Measurements from ENCODE around the gene LEMD1. TPM values are rescaled to one million over a fixed set of nuclear protein-coding genes. Genes with fewer than 3 reads are reported as not detected.

LEMD1 gene
- total RNA-seq, 1 donor = not detected

DNA sequence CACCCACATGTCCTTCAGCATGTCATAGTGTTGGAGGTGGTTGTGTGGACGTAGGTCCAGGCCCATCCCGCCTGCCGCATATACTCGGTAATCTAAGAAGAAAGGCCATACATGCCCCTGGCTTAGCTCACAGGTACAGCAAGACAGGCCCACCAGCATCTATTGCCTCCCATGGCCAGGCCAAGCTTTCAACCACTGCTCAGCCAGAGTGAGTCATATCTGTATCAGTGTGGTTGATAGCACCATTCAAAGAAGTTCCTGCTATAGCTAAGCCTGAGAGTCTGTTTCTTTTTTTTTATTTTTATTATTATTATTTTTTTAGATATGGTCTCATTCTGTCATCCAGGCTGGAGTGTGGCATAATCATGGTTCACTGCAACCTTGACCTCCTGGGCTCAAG lies 82.1 kb downstream of the LEMD1 start:
- Histone ChIP-seq H2AFZ (ENCODE audit: low read length) (no peak overlapping the region), H3K27me3 (ENCODE audit: insufficient read depth, low read length) (peaks cover 56% of the 10 kb centered on the region)
- TF ChIP-seq, protein P1, sequence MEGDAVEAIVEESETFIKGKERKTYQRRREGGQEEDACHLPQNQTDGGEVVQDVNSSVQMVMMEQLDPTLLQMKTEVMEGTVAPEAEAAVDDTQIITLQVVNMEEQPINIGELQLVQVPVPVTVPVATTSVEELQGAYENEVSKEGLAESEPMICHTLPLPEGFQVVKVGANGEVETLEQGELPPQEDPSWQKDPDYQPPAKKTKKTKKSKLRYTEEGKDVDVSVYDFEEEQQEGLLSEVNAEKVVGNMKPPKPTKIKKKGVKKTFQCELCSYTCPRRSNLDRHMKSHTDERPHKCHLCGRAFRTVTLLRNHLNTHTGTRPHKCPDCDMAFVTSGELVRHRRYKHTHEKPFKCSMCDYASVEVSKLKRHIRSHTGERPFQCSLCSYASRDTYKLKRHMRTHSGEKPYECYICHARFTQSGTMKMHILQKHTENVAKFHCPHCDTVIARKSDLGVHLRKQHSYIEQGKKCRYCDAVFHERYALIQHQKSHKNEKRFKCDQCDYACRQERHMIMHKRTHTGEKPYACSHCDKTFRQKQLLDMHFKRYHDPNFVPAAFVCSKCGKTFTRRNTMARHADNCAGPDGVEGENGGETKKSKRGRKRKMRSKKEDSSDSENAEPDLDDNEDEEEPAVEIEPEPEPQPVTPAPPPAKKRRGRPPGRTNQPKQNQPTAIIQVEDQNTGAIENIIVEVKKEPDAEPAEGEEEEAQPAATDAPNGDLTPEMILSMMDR (IDR thresholded peaks at IDR 0.05; ENCODE audit: extremely low read depth, low read depth, low read length) = no peak

DNA sequence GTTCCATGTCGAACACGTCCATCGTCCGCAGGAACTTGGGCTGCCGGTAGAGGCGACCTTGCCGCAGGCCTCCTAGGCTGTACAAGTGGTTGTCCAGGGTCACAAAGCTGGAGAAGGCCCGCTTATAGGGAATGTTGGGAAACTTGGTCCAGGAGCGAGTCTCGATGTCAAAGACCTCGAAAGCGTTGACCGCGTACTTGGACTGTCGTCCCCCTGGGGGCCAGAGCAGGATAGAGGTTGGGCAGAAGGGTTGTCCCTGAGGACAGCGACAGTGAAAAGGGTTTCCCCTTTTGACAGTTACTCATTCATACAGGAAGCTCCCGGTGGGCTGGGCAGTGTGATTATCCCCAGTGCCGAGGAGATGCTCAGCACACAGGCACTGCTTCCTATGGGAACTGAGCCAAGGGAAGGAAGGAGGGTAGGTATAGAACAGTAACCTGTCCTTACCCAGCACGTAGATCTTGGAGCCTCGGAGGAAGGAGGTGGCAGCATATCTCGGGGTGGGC lies 82.6 kb downstream of the LEMD1 start:
- TF ChIP-seq, protein P1 (IDR thresholded peaks at IDR 0.05; ENCODE audit: extremely low read depth, low read depth, low read length) = no peak
- H2AFZ ChIP-seq (ENCODE audit: low read length) = no peak overlapping the region
- DNase-seq (ENCODE audit: insufficient read length, low spot score, missing footprints) = no peak

More for the DNA sequence above, 82.1 kb downstream of the LEMD1 start:
- Histone ChIP-seq H3K4me2 (ENCODE audit: insufficient read depth, low read length) (no peak overlapping the region), H3K9me3 (ENCODE audit: low read depth, low read length) (no peaks in the 10 kb centered on the region), H4K20me1 (ENCODE audit: insufficient read depth, low read length) (no peaks in the 10 kb centered on the region), H3K4me1 (ENCODE audit: insufficient read depth, low read length) (no peaks in the 10 kb centered on the region), H3K4me3 (ENCODE audit: insufficient read depth, low read length) (no peak overlapping the region), H3K27ac (ENCODE audit: low read depth, low read length) (no peak overlapping the region), H3K79me2 (ENCODE audit: insufficient read depth, low read length) (no peaks in the 10 kb centered on the region), H3K36me3 (ENCODE audit: insufficient read depth, low read length) (no peaks in the 10 kb centered on the region)
- DNase-seq (ENCODE audit: insufficient read length, low spot score, missing footprints) = no peak

DNA sequence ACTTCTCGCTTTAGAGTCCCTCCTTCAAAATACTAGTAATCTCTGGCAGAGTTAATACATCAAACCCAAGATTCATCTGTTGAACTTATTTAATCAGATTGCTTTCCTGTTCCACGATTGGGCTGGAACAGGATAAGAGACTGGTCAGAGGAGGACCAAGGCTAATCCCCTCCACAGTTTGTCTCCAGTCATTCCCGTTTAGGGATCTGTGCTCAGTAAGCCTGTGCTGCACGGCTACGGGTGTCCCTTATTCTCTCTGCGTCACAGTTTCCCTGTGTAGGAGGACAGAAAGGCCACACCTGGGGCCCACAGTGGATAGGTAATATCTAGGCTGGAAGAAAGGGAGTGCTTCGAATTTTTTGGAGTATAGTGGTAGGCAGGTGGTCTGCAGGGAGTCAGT lies 83.8 kb downstream of the LEMD1 start:
- no peak overlapping the region for H3K27ac ChIP-seq (ENCODE audit: low read depth, low read length)
- no peak overlapping the region for H3K4me3 ChIP-seq (ENCODE audit: insufficient read depth, low read length)
- no peaks in the 10 kb centered on the region for H4K20me1 ChIP-seq (ENCODE audit: insufficient read depth, low read length)
- H3K4me2 ChIP-seq (ENCODE audit: insufficient read depth, low read length) = no peak overlapping the region
- DNase-seq (ENCODE audit: insufficient read length, low spot score, missing footprints) = no peak
- H3K79me2 ChIP-seq (ENCODE audit: insufficient read depth, low read length) = no peaks in the 10 kb centered on the region
- H3K4me1 ChIP-seq (ENCODE audit: insufficient read depth, low read length) = no peaks in the 10 kb centered on the region
- peaks cover 46% of the 10 kb centered on the region for H3K27me3 ChIP-seq (ENCODE audit: insufficient read depth, low read length)
- no peak overlapping the region for H2AFZ ChIP-seq (ENCODE audit: low read length)
- H3K9me3 ChIP-seq (ENCODE audit: low read depth, low read length) = no peaks in the 10 kb centered on the region
- TF ChIP-seq, protein P1 (IDR thresholded peaks at IDR 0.05; ENCODE audit: extremely low read depth, low read depth, low read length) = no peak
- H3K36me3 ChIP-seq (ENCODE audit: insufficient read depth, low read length) = no peaks in the 10 kb centered on the region

More for the DNA sequence above, 82.6 kb downstream of the LEMD1 start:
- Histone ChIP-seq H3K79me2 (ENCODE audit: insufficient read depth, low read length) (no peaks in the 10 kb centered on the region), H3K27ac (ENCODE audit: low read depth, low read length) (no peak overlapping the region), H3K4me3 (ENCODE audit: insufficient read depth, low read length) (no peak overlapping the region), H3K36me3 (ENCODE audit: insufficient read depth, low read length) (no peaks in the 10 kb centered on the region), H3K27me3 (ENCODE audit: insufficient read depth, low read length) (peaks cover 56% of the 10 kb centered on the region), H4K20me1 (ENCODE audit: insufficient read depth, low read length) (no peaks in the 10 kb centered on the region), H3K9me3 (ENCODE audit: low read depth, low read length) (no peaks in the 10 kb centered on the region), H3K4me2 (ENCODE audit: insufficient read depth, low read length) (no peak overlapping the region), H3K4me1 (ENCODE audit: insufficient read depth, low read length) (no peaks in the 10 kb centered on the region)

DNA sequence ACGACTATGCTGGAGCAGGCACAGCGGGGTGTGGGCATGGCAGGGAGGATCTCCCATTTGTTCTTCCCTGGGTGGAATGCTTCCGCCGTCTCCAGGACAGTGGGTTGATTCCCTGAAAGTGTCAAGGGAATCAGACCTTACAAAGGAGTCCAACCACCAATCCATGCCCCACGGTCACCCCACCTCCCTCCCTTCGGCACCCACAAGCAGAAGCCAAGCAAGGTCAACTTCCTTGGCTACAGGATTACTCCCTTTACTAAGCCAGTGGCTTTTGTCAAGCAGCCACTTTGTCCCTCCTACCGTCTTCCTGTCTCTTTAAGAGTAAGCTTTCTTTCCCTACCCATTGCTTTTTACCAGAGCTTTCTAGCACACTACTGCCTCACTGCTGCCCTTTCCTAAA lies 84.4 kb downstream of the LEMD1 start:
- DNase-seq (ENCODE audit: insufficient read length, low spot score, missing footprints) = no peak
- no peaks in the 10 kb centered on the region for H4K20me1 ChIP-seq (ENCODE audit: insufficient read depth, low read length)
- peaks cover 41% of the 10 kb centered on the region for H3K27me3 ChIP-seq (ENCODE audit: insufficient read depth, low read length)
- no peaks in the 10 kb centered on the region for H3K79me2 ChIP-seq (ENCODE audit: insufficient read depth, low read length)
- H2AFZ ChIP-seq (ENCODE audit: low read length) = no peak overlapping the region
- no peaks in the 10 kb centered on the region for H3K9me3 ChIP-seq (ENCODE audit: low read depth, low read length)
- no peak overlapping the region for H3K27ac ChIP-seq (ENCODE audit: low read depth, low read length)
- TF ChIP-seq, protein P1 (IDR thresholded peaks at IDR 0.05; ENCODE audit: extremely low read depth, low read depth, low read length) = no peak
- no peak overlapping the region for H3K4me2 ChIP-seq (ENCODE audit: insufficient read depth, low read length)
- no peaks in the 10 kb centered on the region for H3K4me1 ChIP-seq (ENCODE audit: insufficient read depth, low read length)
- no peaks in the 10 kb centered on the region for H3K36me3 ChIP-seq (ENCODE audit: insufficient read depth, low read length)
- no peak overlapping the region for H3K4me3 ChIP-seq (ENCODE audit: insufficient read depth, low read length)

All from osteoblast (primary cell).